Renal cortex interstitium (tissue), 11 donors: ENCODE results near the gene CDKAL1. TPM values are rescaled to one million over a fixed set of nuclear protein-coding genes. Genes with fewer than 3 reads are reported as not detected.
"Not testable (repeated sequence)": the region's sequence is repeated elsewhere in the genome, so short reads cannot be mapped to it uniquely, and the experiment has no call there.

Experiments used
- DNase-seq, 11 donors: peaks; one replicate each; pipeline ENCODE4 v3.0.0-alpha.2; 2013; ENCODE audit warnings: low read depth in 9 of 11, low spot score in 4 of 11; ENCODE audit errors: extremely low read depth in 1 of 11
- polyA plus RNA-seq, 3 donors: library from polyadenylated mRNA; unstranded; fragments of 120-200 nt; gene quantifications; one replicate each; pipeline ENCODE4 v1.2.1, GENCODE V29; 2013; ENCODE audit not compliant: insufficient read length in 3 of 3

Gene CDKAL1
- polyA plus RNA-seq, 3 donors, result 18.2 to 20.5 (median 20.5) TPM

DNA sequence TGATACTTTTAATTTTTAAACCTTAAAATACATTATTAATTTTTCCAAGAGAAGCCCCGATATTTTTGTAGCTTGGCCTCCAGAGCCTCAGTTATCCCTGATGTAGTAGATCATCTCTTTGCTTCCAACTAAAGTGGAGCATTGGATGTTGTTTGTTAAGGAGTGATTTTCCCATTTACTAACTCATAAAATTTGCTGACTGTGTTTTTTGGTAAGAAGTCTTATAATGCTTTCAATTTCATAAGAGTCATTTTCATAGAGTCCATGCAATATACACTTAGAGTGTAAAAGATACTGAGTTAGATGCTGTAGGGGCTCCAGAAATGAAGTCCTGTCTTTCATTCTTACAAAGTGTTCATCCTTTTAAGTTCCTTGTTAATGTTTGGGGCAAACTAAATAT is 46.8 kb downstream of the CDKAL1 start:
- DNase-seq, result no peak

GRCh38 chr6:20582586-20583443 is 48.6 kb downstream of the CDKAL1 start:
- DNase-seq, result no peak

DNA sequence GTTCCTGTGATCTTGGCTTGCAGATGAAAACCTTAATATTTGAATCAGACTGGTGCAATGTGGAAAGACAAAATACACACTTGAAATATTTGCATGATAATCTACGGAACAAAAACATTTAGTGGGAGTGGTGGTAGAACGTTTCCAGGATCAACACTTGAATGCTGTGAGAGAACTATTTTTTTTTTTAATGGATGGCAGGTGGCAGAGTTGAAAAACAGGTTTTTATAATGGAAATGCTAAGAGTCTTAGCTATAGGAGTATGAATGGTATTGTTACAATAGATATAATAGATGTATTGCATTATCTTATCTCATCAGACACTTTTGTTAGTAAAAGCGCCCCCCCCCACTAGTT is 49.2 kb downstream of the CDKAL1 start:
- DNase-seq, result no peak

GRCh38 chr6:20584100-20584731 is 50.0 kb downstream of the CDKAL1 start:
- DNase-seq, result no peak

DNA sequence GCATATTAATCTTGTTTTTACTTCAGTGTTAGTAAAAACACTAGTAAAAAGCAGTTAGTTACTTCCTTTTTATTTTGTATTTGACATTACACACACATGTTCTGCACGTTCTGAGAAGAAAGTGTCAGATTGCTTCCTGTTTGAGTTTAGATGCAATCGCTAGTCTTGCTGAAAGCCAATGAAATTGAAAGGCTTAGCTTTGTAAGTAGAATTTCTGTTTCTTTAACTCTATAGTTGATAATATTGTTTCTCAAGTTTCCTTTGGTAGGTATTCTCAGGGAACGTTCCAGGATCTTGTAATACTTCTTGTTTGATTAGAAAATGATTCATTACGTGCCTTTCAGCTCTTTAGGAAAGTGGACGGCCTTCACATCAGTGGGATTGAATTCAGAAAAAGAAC is 55.0 kb downstream of the CDKAL1 start:
- DNase-seq, result no peak

DNA sequence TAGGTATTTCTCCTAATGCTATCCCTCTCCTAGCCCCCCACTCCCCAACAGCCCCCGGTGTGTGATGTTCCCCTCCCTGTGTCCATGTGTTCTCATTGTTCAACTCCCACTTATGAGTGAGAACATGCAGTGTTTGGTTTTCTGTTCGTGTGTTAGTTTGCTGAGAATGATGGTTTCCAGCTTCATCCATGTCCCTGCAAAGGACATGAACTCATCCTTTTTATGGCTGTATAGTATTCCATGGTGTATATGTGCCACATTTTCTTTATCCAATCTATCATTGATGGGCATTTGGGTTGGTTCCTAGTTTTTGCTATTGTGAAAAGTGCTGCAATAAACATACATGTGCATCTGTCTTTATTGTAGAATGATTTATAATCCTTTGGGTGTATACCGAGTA is 56.2 kb downstream of the CDKAL1 start:
- not testable (repeated sequence) for DNase-seq

- not testable (repeated sequence) for DNase-seq
Measured at GRCh38 chr6:20594299-20594853, 60.1 kb downstream of the CDKAL1 start.

- DNase-seq, result no peak
Measured at GRCh38 chr6:20599302-20600051, 65.2 kb downstream of the CDKAL1 start.

- DNase-seq, result no peak
Measured at GRCh38 chr6:20600831-20601230, 66.6 kb downstream of the CDKAL1 start.

- no peak for DNase-seq
Measured at GRCh38 chr6:20604159-20604558, 69.9 kb downstream of the CDKAL1 start.

- DNase-seq, result no peak
Measured at GRCh38 chr6:20605061-20605460, 70.8 kb downstream of the CDKAL1 start.

GRCh38 chr6:20605581-20605980 is 71.3 kb downstream of the CDKAL1 start:
- no peak for DNase-seq

- DNase-seq, result no peak
Measured at GRCh38 chr6:20606831-20607230, 72.6 kb downstream of the CDKAL1 start.

GRCh38 chr6:20608356-20608755 is 74.1 kb downstream of the CDKAL1 start:
- no peak for DNase-seq

- no peak for DNase-seq
Measured at GRCh38 chr6:20608905-20609304, 74.6 kb downstream of the CDKAL1 start.

- not testable (repeated sequence) for DNase-seq
Measured at GRCh38 chr6:20609924-20610323, 75.7 kb downstream of the CDKAL1 start.

DNA sequence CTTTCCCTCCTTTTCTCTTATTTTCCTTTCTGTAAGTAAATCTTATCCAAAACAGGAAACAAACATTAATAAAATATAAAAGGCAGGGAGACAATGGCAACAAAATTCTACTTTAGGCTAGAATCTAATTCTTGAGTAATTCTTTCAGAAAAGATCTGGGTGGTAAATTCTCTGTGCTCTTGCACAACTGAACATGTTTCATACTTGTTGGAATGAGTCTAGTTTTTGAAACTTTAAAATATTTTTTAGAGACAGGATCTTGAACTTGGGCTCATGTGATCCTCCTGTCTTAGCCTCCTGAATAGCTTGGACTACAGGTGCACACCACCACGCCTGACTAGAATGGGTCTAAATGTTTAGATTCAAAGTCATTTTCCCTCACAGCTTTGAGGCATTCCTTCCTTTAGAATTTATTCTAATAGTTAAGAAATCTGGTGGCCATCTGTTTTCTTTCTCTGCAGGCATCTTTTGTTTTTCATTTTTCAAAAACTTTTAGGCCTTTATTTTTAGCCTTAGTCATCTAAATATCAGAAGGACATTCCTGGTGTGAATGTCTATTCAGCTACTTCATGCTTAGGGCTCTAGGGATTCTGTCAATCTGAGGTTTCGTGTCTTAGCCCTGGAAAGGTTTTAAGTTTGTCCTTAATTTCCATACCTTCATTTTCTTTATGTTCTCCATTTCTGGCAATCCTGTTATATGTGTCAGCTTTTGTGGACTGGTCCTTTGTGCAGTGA is 76.5 kb downstream of the CDKAL1 start:
- DNase-seq, result no peak

DNA sequence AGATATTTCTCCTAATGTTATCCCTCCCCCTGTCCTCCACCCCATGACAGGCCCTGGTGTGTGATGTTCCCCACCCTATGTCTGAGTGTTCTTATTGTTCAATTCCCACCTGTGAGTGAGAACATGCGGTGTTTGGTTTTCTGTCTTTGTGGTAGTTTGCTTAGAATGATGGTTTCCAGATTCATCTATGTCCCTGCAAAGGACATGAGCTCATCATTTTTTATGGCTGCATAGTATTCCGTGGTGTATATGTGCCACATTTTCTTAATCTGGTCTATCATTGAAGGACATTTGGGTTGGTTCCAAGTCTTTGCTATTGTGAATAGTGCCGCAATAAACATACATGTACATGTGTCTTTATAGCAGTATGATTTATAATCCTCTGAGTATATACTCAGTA is 83.3 kb downstream of the CDKAL1 start:
- not testable (repeated sequence) for DNase-seq

- no peak for DNase-seq
Measured at GRCh38 chr6:20620043-20620442, 85.8 kb downstream of the CDKAL1 start.
